K562 (cell line): ENCODE measurements around the gene B4GALT7.

Source experiments
- CBFA2T3 ChIP-seq: fragments of 450-650 bp; IDR thresholded peaks from 2 replicates; pipeline ENCODE4 v1.6.1; 2017
- JUNB ChIP-seq: fragments of 450-650 bp; formaldehyde crosslinking; conservative IDR thresholded peaks from 2 replicates; pipeline ENCODE4 v1.4.0; 2020; ENCODE audit warnings: mild to moderate bottlenecking
- POLR2A ChIP-seq: fragments of 450-650 bp; conservative IDR thresholded peaks from 2 replicates; pipeline ENCODE4 v1.6.1; 2016
- POLR2AphosphoS5 ChIP-seq: IDR thresholded peaks from 2 replicates; pipeline ENCODE4 v1.6.1; 2011; ENCODE audit warnings: mild to moderate bottlenecking, low read depth, low read length, moderate library complexity; ENCODE audit not compliant: control insufficient read depth, insufficient read depth
- POU5F1 ChIP-seq: fragments of 150-350 bp; IDR thresholded peaks from 2 replicates; pipeline ENCODE4 v1.6.1; 2014; ENCODE audit warnings: borderline replicate concordance, low read length, low read depth, mild to moderate bottlenecking; ENCODE audit not compliant: partially characterized antibody
- SLC30A9 ChIP-seq: fragments of 250-450 bp; sonication (Bioruptor Pico); IDR thresholded peaks from 2 replicates; pipeline ENCODE4 v1.8.0; 2022; ENCODE audit warnings: mild to moderate bottlenecking, moderate library complexity

GRCh38 chr5:177610131-177610769 lies 10.3 kb downstream of the B4GALT7 start:
- TF ChIP-seq SLC30A9 (CRISPR knock-in tag), result no peak
- TF ChIP-seq POLR2AphosphoS5, result no peak
- TF ChIP-seq JUNB (CRISPR knock-in tag), result no peak
- TF ChIP-seq POU5F1, result no peak
- no peak for TF ChIP-seq CBFA2T3
- no peak for TF ChIP-seq POLR2A
